GM18907 (cell line): ENCODE results near the gene MAP3K15.

Experiments
- ATAC-seq: cut with Tn5 transposase; IDR thresholded peaks from one replicate; pipeline ENCODE4 v1.9.1; 2021; ENCODE audit warnings: mild to moderate bottlenecking, moderate library complexity; ENCODE audit not compliant: unreplicated experiment

Gene MAP3K15, protein sequence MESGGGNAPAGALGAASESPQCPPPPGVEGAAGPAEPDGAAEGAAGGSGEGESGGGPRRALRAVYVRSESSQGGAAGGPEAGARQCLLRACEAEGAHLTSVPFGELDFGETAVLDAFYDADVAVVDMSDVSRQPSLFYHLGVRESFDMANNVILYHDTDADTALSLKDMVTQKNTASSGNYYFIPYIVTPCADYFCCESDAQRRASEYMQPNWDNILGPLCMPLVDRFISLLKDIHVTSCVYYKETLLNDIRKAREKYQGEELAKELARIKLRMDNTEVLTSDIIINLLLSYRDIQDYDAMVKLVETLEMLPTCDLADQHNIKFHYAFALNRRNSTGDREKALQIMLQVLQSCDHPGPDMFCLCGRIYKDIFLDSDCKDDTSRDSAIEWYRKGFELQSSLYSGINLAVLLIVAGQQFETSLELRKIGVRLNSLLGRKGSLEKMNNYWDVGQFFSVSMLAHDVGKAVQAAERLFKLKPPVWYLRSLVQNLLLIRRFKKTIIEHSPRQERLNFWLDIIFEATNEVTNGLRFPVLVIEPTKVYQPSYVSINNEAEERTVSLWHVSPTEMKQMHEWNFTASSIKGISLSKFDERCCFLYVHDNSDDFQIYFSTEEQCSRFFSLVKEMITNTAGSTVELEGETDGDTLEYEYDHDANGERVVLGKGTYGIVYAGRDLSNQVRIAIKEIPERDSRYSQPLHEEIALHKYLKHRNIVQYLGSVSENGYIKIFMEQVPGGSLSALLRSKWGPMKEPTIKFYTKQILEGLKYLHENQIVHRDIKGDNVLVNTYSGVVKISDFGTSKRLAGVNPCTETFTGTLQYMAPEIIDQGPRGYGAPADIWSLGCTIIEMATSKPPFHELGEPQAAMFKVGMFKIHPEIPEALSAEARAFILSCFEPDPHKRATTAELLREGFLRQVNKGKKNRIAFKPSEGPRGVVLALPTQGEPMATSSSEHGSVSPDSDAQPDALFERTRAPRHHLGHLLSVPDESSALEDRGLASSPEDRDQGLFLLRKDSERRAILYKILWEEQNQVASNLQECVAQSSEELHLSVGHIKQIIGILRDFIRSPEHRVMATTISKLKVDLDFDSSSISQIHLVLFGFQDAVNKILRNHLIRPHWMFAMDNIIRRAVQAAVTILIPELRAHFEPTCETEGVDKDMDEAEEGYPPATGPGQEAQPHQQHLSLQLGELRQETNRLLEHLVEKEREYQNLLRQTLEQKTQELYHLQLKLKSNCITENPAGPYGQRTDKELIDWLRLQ (N-terminal part only)

GRCh38 chrX:19514791-19515614 is at the start of gene MAP3K15:
TSS of gene MAP3K15 (minus strand) at chrX:19515508. CDS start at chrX:19515261, 247 bp downstream.
- no peak for ATAC-seq

- no peak for ATAC-seq
Observed at GRCh38 chrX:19564606-19565005, 49.3 kb upstream of the MAP3K15 start.

- no peak for ATAC-seq
Observed at GRCh38 chrX:19563746-19564145, 48.4 kb upstream of the MAP3K15 start.

GRCh38 chrX:19563327-19563726 is 48.0 kb upstream of the MAP3K15 start:
- no peak for ATAC-seq

DNA sequence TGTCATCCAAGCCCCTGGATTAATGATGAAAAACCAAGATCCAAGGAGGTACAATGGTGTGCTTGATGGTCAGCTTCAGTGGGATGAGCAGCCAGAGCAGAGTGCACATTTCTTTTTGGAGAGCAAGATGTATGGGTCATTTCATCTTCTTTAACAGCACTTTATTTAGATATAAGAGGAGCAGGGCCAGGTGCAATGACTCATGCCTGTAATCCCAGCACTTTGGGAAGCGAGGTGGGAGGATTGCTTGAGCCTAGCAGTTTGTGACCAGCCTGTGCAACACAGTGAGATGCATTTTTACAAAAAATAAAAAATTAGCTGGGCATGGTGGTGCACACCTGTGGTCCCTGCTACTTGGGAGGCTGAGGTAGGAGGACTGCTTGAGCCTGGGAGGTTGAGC is 45.3 kb upstream of the MAP3K15 start:
- ATAC-seq: no peak

DNA sequence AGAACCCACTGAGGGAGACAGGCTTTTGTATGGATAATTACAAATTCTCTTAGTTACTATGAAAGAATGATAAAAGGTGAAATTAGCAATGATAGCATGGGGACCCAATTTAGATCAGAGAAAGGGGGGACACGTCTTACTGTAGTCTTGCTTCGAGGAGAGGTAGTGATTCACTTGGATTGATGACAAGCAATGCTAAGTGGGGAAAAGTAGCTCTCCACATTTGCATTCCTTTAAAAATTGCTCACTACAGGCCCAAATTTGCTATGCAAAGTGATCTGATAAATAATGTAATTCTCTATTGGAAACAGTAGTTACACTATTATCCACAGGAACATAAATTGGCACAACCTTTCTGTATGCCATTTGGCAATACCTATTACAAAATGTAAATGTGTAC is 42.5 kb upstream of the MAP3K15 start:
- no peak for ATAC-seq

GRCh38 chrX:19556202-19556601 is 40.9 kb upstream of the MAP3K15 start:
- ATAC-seq: no peak

DNA sequence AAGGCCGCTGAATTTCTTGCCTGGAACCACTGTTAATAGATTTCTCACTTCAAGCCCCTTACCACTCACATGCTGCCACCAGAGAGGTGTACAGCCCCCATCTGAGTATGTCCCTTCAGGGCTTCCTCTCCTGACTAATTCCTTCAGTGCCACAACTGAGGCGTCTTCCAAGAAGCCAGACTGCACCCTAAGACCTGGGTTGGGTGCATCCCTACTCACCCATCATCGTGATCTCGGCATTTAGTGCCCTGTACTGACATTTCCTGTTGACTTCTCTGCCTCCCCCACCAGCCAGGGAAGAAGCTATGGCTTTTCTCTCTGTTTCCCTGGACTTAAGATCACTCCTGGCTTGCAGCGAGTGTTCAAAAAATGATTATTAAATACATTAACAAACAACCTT is 40.4 kb upstream of the MAP3K15 start:
- ATAC-seq: no peak

- ATAC-seq: no peak
Observed at GRCh38 chrX:19555236-19555635, 39.9 kb upstream of the MAP3K15 start.

DNA sequence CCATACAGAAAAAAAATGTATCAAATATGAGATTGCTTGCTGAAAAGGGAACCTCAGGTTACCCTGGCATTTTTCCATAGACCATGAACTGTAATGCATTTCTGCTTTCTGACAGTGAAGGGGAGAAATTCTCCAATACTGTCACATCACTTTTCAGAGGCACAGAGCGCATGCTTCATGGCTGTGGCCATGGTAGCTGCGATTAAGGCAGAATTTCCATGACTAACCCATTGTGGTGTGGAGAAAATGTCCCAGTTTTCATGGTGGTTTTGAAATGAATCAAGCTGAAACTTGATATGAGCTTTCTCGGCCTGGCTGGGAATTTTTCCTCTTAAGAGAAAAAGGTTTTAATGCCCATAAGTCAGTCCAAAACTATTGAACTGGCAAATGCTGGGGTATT is 39.5 kb upstream of the MAP3K15 start:
- no peak for ATAC-seq

- ATAC-seq: no peak
Observed at GRCh38 chrX:19552793-19553192, 37.5 kb upstream of the MAP3K15 start.

DNA sequence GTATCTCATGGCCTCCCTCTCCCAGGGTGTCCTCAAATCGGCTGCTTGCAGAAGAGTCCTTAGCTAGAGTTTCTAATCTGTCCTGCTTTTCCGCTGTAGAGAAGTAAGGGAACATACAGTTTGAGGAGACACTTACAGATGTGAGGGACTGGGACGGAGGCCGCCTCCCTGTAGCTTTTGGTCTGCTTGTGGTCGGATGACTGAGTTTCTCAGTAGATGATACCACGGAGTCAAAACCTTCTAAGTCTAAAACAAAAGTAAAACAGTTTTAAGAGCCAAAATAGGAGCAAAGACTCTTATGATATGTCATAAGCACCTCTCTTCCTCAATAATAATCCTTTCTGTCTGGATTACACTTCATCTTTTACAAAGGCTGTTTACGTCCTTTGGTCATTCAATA is 34.5 kb upstream of the MAP3K15 start:
- no peak for ATAC-seq

DNA sequence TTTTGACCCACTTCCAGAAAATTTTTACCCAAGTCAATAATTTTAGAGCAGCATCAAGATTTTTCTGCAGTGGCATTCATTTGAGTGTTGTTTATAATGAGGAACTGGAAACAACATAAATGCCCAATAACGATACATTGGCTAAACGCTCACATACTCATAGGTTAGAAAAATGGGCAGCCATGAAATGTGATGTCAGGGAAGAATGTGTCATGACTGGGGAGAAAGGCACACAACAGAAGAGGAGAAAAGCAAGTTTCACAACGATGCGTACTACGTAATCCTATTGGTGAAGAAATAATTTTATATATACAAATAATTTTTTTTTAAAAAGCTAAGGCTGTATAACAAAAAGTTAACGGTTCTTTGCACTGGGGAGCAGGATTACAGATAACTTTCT is 33.6 kb upstream of the MAP3K15 start:
- ATAC-seq: no peak

GRCh38 chrX:19548279-19548678 is 33.0 kb upstream of the MAP3K15 start:
- ATAC-seq: no peak

DNA sequence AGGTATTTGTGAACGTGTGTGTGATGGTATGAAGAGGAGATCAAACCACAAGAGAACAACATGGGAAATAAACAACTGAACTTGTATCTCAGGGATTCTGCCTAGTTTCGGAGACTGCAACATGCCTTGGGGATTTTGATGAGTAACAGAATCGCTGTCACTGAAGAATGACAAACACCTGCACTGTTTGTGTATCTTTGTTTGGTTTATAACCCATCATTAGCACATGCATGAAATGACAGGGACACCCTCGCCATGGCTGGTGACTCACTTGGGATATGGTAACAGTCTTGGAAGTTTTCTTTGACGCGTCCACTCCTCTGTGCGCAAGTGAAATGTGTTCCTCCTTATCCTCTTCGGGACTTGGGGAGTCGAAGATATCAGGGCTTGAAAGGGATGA is 30.3 kb upstream of the MAP3K15 start:
- no peak for ATAC-seq

GRCh38 chrX:19544693-19545305 is 29.5 kb upstream of the MAP3K15 start:
- ATAC-seq: no peak

DNA sequence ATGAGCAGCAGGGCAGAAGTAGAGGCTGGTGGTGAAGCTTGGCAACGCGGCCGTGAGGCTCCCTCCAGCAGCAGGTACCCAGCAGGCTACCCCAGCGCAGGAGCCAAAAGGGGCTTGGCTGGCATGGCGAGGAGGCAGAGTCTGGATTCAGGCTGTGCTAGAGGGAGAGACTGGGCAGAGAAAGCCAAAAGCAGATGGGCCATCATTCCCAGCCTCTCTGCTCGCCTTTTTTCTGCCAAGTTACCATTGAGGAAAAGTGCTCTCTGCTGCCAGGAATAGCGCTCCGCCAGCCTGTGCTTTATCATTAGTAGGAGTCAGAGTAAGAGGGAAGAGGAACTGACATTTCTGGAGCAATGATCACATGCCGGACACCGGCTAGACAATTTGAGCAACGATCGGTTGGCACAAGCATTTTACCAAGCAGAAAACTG is 28.7 kb upstream of the MAP3K15 start:
- ATAC-seq: no peak

GRCh38 chrX:19543020-19543715 is 27.9 kb upstream of the MAP3K15 start:
- ATAC-seq: no peak

GRCh38 chrX:19541931-19542330 is 26.6 kb upstream of the MAP3K15 start:
- ATAC-seq: no peak
